Keratinocyte (primary cell): ENCODE results near the gene SLC25A30. TPM values are rescaled to one million over a fixed set of nuclear protein-coding genes. Genes with fewer than 3 reads are reported as not detected.

ENCODE experiments used
- DNase-seq: peaks from one replicate; pipeline ENCODE4 v3.0.0-alpha.2; 2011; ENCODE audit warnings: low read depth, missing footprints, low spot score
- FAIRE-seq: peaks from 2 replicates; lab custom pipeline; 2011; peaks lifted over from hg19 to GRCh38; lab: Jason Lieb, UNC
- H2AFZ ChIP-seq: 2 replicates; pipeline ENCODE4 v1.6.0; 2012; ENCODE audit warnings: low read length, control low read depth, inconsistent platforms; ENCODE audit not compliant: control insufficient read depth
- H3K27ac ChIP-seq: 2 replicates; pipeline ENCODE4 v1.5.1; 2011; ENCODE audit warnings: low read length; ENCODE audit not compliant: control insufficient read depth, insufficient read depth
- H3K27me3 ChIP-seq: 3 replicates; pipeline ENCODE4 v1.6.0; 2011; ENCODE audit warnings: low read length; ENCODE audit not compliant: control insufficient read depth, insufficient read depth; ENCODE audit errors: extremely low read depth
- H3K36me3 ChIP-seq, 2 experiments: 2 replicates in 1 of 2; 3 replicates in 1 of 2; pipeline ENCODE4 v1.5.1; 2011; ENCODE audit warnings: low read length in 2 of 2, mild to moderate bottlenecking in 1 of 2; ENCODE audit not compliant: control insufficient read depth in 2 of 2, insufficient read depth in 2 of 2; ENCODE audit errors: extremely low read depth in 1 of 2
- H3K4me1 ChIP-seq: 3 replicates; pipeline ENCODE4 v1.5.1; 2011; ENCODE audit warnings: low read length; ENCODE audit not compliant: control insufficient read depth, insufficient read depth; ENCODE audit errors: extremely low read depth
- H3K4me2 ChIP-seq: 3 replicates; pipeline ENCODE4 v1.6.0; 2011; ENCODE audit warnings: low read depth, low read length; ENCODE audit not compliant: control insufficient read depth, insufficient read depth; ENCODE audit errors: extremely low read depth
- H3K4me3 ChIP-seq, 3 experiments: fragments of 200-600 bp in 1 of 3; sonication (generic) in 1 of 3; 2 replicates in 2 of 3; 3 replicates in 1 of 3; pipeline ENCODE4 v1.5.1; 2011 to 2016; ENCODE audit warnings: low read length in 3 of 3, mild to moderate bottlenecking in 3 of 3, control low read depth in 2 of 3, inconsistent platforms in 1 of 3, low read depth in 1 of 3, mixed read lengths in 1 of 3, mixed run types in 1 of 3, moderate library complexity in 1 of 3; ENCODE audit not compliant: control insufficient read depth in 2 of 3, insufficient read depth in 2 of 3; ENCODE audit errors: extremely low read depth in 1 of 3
- H3K79me2 ChIP-seq: 2 replicates; pipeline ENCODE4 v1.6.0; 2012; ENCODE audit warnings: low read length; ENCODE audit not compliant: control insufficient read depth, insufficient read depth
- H3K9ac ChIP-seq: 3 replicates; pipeline ENCODE4 v1.6.0; 2011; ENCODE audit warnings: low read length; ENCODE audit not compliant: control insufficient read depth, insufficient read depth; ENCODE audit errors: extremely low read depth
- H3K9me1 ChIP-seq: 3 replicates; pipeline ENCODE4 v1.6.0; 2011; ENCODE audit warnings: low read length; ENCODE audit not compliant: control insufficient read depth, insufficient read depth; ENCODE audit errors: extremely low read depth
- H3K9me3 ChIP-seq: 2 replicates; pipeline ENCODE4 v1.5.1; 2012; ENCODE audit warnings: low read depth, low read length; ENCODE audit not compliant: control insufficient read depth
- H4K20me1 ChIP-seq: 3 replicates; pipeline ENCODE4 v1.6.0; 2011; ENCODE audit warnings: low read length; ENCODE audit not compliant: control insufficient read depth, insufficient read depth; ENCODE audit errors: extremely low read depth
- EZH2 ChIP-seq: IDR thresholded peaks from one replicate; pipeline ENCODE4 v1.6.1; 2012; ENCODE audit warnings: inconsistent platforms, mild to moderate bottlenecking, low read length, moderate library complexity
- dilution Hi-C: fragments of 300-500 bp; cut with MboI; formaldehyde crosslinking; loops from one replicate; pipeline ENCODE4 v1.7.0; 2020; ENCODE audit warnings: low sequenced_read_pairs; ENCODE audit not compliant: extremely low pct_ligation_motif_present
- polyA plus RNA-seq, 5 experiments: library from polyadenylated mRNA; depleted of rRNA in 3 of 5; stranded (reverse) in 3 of 5; stranded (forward) in 1 of 5; unstranded in 1 of 5; fragments of >200 nt; gene quantifications; 1 replicate in 1 of 5; 2 replicates in 3 of 5; 3 replicates in 1 of 5; pipeline versions ENCODE4 v1.2.1 to v1.2.3, GENCODE V29; 2011 to 2012; ENCODE audit warnings: missing spikeins in 2 of 5, low read depth in 1 of 5, low replicate concordance in 1 of 5
- TF ChIP-seq, protein P1 (sequence below), 3 experiments: IDR thresholded peaks in 1 of 3; conservative IDR thresholded peaks in 1 of 3; optimal IDR thresholded peaks in 1 of 3; 2 replicates in 2 of 3; 3 replicates in 1 of 3; pipeline versions ENCODE3 to v1.5.1; 2011; ENCODE audit warnings: low read length in 3 of 3, mild to moderate bottlenecking in 3 of 3, moderate library complexity in 2 of 3, control low read depth in 1 of 3, inconsistent platforms in 1 of 3; ENCODE audit not compliant: insufficient read depth in 2 of 3; ENCODE audit errors: extremely low read depth in 1 of 3

The SLC25A30 gene
- polyA plus RNA-seq, 1 donor (not counting 4 experiments of a cell fraction or from before 2014, with no cell fraction given): 24.5 TPM

DNA sequence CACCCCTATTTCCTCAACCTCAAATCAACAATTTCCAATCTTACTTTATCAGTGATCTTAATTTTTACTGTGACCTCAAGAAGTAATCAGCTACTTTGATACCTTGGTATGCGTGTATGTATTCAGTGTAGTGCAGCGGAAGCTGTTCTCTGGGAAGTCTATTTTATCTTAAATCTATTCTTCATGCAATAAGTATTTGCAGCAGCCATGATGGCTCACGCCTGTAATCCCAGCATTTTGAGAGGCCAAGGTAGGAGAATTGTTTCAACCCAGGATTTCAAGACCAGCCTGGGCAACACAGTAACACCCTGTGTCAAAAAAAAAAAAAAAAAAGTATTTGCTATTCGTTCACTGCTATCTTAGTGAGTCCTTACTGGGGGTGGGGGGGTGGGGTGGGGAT is 6.5 kb downstream of the SLC25A30 start:
- H3K36me3 ChIP-seq: peaks cover 12 to 28% of the 10 kb centered on the region in 2 experiments
- TF ChIP-seq, protein P1, sequence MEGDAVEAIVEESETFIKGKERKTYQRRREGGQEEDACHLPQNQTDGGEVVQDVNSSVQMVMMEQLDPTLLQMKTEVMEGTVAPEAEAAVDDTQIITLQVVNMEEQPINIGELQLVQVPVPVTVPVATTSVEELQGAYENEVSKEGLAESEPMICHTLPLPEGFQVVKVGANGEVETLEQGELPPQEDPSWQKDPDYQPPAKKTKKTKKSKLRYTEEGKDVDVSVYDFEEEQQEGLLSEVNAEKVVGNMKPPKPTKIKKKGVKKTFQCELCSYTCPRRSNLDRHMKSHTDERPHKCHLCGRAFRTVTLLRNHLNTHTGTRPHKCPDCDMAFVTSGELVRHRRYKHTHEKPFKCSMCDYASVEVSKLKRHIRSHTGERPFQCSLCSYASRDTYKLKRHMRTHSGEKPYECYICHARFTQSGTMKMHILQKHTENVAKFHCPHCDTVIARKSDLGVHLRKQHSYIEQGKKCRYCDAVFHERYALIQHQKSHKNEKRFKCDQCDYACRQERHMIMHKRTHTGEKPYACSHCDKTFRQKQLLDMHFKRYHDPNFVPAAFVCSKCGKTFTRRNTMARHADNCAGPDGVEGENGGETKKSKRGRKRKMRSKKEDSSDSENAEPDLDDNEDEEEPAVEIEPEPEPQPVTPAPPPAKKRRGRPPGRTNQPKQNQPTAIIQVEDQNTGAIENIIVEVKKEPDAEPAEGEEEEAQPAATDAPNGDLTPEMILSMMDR (optimal IDR thresholded peaks at IDR 0.05 in 1 of 3, IDR thresholded peaks at IDR 0.05 in 1 of 3, conservative IDR thresholded peaks at IDR 0.05 in 1 of 3; ENCODE audit: extremely low read depth in 1 of 3, insufficient read depth in 2 of 3, low read length in 3 of 3): no peak
- no peak for TF ChIP-seq EZH2
- H3K9me3 ChIP-seq: no peaks in the 10 kb centered on the region
- no peaks in the 10 kb centered on the region for H4K20me1 ChIP-seq
- FAIRE-seq: no peak
- no peak for DNase-seq
- H3K4me2 ChIP-seq: no peak overlapping the region
- H3K79me2 ChIP-seq: peaks cover 49% of the 10 kb centered on the region
- no peak overlapping the region for H3K9ac ChIP-seq
- H2AFZ ChIP-seq: no peak overlapping the region
- H3K9me1 ChIP-seq: no peaks in the 10 kb centered on the region
- peaks cover 18% of the 10 kb centered on the region for H3K4me1 ChIP-seq
- H3K27me3 ChIP-seq: no peaks in the 10 kb centered on the region
- no peak overlapping the region for H3K4me3 ChIP-seq
- dilution Hi-C loops: no loop called here
- no peak overlapping the region for H3K27ac ChIP-seq

DNA sequence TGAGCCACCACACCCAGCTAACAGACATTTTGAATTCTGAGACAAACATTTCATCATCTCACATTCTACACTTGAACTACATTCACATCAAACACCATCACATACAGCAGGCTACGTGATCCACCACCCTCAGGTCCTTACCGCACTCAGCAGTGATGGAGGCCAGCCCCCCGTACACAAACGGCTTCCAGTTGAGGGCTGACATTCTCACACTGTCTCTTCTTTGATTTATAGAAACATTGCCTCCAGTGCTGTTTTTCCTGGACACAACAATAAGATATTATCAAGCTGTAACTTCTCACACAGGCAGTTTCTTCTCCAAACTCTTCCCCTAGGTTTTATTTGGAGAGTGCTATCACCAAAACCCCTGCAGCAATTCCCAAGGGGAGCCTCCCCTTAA is 7.0 kb downstream of the SLC25A30 start:
- Histone ChIP-seq H2AFZ (no peak overlapping the region), H3K4me1 (peaks cover 15% of the 10 kb centered on the region), H3K9me1 (no peaks in the 10 kb centered on the region), H3K36me3 (peaks cover 16 to 32% of the 10 kb centered on the region in 2 experiments), H3K4me3 (no peak overlapping the region), H3K9me3 (no peaks in the 10 kb centered on the region), H3K9ac (no peak overlapping the region), H3K4me2 (no peak overlapping the region), H3K27ac (no peak overlapping the region), H3K27me3 (no peaks in the 10 kb centered on the region), H4K20me1 (no peaks in the 10 kb centered on the region), H3K79me2 (peaks cover 45% of the 10 kb centered on the region)
- DNase-seq: no peak
- dilution Hi-C loops: no loop called here
- FAIRE-seq: no peak
- TF ChIP-seq, protein P1 (optimal IDR thresholded peaks at IDR 0.05 in 1 of 3, IDR thresholded peaks at IDR 0.05 in 1 of 3, conservative IDR thresholded peaks at IDR 0.05 in 1 of 3; ENCODE audit: extremely low read depth in 1 of 3, insufficient read depth in 2 of 3, low read length in 3 of 3): no peak
- no peak for TF ChIP-seq EZH2
